GM21381 (cell line): ENCODE results near the gene QRICH1.

Experiments
- ATAC-seq: cut with Tn5 transposase; IDR thresholded peaks from one replicate; pipeline ENCODE4 v1.9.1; 2021; ENCODE audit warnings: mild to moderate bottlenecking, moderate library complexity; ENCODE audit not compliant: unreplicated experiment

The QRICH1 gene

GRCh38 chr3:49001155-49001554 is 92.7 kb downstream of the QRICH1 start:
- no peak for ATAC-seq

DNA sequence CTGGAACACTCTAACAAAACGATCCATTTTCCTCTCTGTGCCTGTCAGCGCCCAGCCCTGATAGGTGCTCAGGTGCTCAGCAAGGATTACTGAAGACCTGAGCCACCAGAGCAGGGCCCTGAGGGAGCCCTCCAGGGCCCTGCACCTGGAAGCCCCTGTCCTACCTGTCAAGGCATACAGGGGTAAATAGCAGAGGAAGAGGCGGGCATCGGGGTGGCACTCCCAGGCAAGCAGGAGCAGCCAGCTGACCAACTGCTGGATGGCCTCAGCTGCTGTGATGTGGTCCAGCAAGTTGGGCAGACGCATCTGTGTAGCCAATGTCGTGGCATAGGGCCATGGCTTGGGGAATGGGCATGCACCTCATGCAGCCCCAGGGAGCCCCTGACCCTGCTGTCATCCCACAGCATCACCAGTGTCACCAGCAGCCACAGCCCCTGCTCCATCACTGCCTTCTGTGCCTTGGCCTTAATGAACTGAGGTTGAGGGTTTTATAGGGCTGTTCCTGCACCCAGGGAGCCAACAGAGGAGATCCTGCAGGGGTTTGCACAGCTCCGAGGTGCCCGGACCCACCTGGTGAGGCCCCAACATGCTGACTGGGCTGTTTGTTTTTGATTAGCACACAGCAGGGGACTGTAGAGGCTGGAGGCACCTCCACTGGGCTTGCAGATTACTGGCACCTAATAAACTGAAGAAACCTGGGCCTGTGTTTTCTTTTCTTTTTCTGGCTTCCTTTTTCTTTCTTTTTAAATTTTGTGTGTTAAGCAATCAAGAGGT is 94.6 kb downstream of the QRICH1 start:
- ATAC-seq, result no peak

DNA sequence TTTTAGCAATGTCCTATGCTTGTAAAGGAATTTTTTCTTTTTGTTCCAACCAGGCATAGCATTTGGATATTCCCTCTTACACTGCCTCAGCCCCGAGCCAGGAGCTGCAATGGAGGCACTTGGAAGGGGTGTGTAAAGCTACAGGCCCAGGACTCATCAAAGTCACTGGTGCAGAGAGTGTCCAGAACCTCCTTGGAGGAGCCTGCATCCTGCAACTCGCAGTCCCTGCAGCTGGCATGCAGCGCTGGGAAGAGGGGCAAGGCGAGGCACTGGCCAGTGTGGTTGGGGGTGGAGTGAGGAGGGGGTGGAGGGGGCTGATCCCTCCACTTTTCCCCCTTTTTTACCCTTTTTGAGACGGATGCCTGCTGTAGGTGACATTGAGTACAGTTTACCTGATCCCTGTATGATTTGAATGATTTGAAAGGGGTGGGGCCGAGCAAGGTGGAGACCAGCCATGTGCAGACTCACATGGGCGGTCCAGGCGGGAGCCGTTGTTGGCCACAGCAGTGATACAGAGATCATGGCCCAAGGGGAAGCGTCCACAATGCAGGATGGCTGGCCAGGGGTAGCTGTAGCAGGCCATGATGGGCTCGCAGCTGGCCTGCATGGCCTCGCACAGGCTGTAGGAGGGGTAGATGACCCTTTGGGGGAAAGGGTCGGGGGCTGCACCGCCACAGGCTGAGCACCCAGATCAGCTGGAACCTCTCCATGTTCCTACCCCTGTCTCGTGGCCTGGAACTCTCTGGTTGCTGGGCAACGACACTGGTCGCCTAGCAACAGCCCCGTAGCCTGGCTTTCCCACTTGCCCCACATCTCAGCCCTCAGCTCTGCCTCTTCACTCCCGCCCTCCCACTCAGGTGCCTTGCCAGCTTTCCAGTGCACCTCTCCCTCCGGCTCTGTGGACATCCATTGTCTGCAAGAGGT is 95.9 kb downstream of the QRICH1 start:
- no peak for ATAC-seq

GRCh38 chr3:48997102-48997635 is 96.7 kb downstream of the QRICH1 start:
- no peak for ATAC-seq

- ATAC-seq, result no peak
These were observed 97.2 kb downstream of the QRICH1 start for GRCh38 chr3:48996640-48997039.

DNA sequence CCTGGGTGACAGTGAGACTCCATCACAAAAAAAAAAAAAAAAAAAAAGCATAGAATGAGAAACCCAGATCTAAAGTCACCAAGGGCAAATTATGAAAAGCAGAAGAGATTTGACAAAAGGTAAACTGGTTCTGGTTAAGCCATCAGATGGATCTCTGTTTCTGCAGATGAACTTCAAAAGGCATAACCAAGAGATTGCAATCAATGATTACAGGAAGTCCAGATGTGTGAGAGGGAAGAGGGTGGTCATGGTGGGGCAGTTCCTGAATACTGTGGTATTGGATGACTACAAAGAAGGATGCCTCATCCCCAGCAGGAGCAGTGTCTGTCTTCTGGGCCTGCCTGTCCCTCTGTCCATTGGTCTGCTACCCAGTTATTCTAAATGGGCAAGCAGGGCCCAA is 100.0 kb downstream of the QRICH1 start:
- ATAC-seq, result no peak

DNA sequence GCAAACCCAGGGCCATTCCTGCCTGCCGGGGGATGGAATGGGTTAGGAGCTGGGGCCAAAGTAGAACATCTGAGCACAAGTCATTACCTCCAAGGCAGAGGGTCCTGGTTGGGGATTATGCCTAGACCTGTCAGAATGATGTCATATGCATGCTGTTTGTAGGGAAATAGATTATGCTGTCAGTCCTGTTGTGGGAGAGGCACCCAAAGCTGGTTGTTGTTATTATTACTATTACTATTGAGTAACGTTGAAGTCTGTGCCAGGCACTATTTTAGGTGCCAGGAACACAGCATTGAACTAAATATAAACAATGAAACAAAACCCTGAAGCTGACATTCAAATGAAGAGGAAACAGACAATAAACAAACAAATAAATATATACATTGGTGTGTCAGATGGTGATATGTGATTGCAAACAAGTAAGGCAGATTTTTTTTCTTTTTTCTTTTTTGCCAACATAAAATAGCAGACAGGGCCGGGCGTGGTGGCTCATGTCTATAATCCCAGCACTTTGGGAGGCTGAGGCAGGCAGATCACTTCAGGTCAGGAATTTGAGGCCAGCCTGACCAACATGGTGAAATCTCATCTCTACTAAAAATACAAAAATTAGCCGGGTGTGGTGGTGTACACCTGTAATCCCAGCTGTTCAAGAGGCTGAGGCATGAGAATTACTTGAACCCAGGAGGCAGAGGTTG is 101.9 kb downstream of the QRICH1 start:
- ATAC-seq, result no peak

GRCh38 chr3:48990636-48991469 is 103.0 kb downstream of the QRICH1 start:
- ATAC-seq, result no peak

DNA sequence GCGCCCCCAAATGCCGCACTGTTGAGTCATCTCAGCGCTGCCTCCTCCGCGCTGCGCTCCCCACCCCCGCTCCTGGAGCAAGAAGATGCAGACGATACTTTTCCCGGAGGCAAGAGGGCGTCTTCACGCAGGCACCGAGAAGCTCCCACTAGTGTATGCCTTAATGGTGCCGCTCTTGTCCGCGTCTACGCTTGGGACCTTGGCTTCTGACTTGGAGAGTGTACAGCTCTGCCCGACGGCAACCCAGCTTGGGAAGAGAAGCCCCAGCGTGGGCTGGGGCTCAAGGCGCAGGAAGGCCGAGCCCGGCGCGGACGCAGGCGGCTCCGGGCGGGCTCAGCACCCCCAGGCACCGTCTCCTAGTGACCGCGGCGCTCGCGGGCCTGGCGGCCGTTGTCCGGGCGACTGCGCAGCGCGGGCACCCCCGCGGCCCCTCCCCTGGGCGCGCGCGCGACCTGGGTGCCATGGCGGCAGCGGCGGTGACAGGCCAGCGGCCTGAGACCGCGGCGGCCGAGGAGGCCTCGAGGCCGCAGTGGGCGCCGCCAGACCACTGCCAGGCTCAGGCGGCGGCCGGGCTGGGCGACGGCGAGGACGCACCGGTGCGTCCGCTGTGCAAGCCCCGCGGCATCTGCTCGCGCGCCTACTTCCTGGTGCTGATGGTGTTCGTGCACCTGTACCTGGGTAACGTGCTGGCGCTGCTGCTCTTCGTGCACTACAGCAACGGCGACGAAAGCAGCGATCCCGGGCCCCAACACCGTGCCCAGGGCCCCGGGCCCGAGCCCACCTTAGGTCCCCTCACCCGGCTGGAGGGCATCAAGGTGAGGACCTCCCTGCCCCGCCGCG is 103.9 kb downstream of the QRICH1 start, which contains the start of gene P4HTM:
P4HTM (plus strand) TSS at position 446 of the 840 bp plus-strand sequence; CDS start at position 462, 16 bp downstream.
- peak; percentile 44 for ATAC-seq

DNA sequence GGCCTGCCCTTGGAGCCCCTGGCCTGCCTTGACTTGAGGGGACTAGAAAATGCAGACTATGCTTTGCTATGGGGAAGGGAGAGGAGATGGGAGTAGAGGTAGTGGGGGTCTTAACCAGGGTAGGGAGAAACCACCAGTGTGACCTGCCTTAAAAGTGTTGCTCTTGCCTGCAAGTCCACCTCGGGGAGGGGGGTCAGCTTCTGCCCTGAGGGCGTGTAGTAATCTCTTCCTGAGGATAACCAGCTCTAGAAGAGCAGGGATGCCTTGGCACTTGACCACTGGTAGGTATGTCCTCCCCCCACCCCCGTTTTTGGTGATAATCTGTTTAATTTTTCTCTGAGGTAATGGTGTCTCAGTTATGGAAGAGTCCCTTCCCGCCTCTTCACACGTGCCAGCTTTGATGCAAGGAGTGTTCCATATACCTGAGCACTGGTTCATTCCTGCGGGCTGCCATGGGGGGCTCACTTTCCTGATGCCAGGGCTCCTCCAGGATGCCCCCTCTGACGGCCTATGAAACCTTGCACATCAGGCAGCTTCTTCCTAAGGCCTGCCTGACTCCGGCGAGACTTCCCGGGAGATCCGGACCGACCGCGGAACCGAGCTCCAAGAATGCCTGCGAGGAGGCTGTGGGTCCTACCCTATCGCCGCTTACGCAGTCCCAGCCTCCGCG is 104.6 kb downstream of the QRICH1 start:
- ATAC-seq, result no peak

- no peak for ATAC-seq
These were observed 108.0 kb downstream of the QRICH1 start for GRCh38 chr3:48985831-48986376.

- no peak for ATAC-seq
These were observed 109.2 kb downstream of the QRICH1 start for GRCh38 chr3:48984663-48985062.

DNA sequence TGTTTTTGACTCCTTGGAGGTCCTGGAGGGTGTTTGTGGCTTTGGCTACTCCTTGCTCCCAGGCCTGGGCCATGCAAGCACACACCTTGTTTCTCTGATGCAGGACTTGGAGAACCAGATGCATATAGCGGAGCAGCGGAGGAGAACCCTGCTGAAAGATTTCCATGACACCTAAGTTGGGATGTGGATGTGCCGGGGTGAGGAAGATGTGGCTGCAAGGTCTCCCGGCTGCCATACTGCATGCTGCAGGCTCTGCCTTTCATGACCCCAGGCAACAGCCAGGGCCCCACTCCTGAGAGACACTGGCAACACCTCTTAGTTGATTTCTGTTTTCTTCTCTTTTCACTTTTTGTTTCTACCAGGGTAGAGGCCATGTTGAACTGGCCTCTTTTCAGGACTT is 110.8 kb downstream of the QRICH1 start:
- no peak for ATAC-seq

DNA sequence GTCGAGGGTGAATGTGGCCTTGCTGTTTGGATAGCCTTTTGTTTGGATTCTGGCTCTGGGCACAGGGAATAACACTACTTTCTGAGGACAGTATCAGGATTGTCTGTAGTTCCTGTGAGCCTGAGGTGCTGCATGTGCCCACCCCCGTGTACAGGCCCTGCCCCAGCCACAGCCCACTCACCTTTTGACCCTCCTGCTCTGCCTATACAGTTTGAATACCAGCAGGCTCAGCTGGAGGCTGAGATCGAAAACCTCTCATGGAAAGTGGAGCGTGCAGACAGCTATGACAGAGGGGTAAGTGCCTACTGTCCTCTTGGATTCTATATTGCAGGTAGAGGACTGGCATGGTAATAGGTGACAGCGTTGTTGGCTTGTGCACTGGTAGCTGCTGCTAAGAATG is 111.2 kb downstream of the QRICH1 start:
- no peak for ATAC-seq

- no peak for ATAC-seq
These were observed 111.9 kb downstream of the QRICH1 start for GRCh38 chr3:48982016-48982415.

- no peak for ATAC-seq
These were observed 113.6 kb downstream of the QRICH1 start for GRCh38 chr3:48980295-48980694.
